GM10266 (cell line): ENCODE measurements around the gene FLT3.
"Not testable (repeated sequence)": the region's sequence is repeated elsewhere in the genome, so short reads cannot be mapped to it uniquely, and the experiment has no call there.

Experiments used
- DNase-seq: peaks from one replicate; pipeline ENCODE4 v3.0.0; 2012; ENCODE audit errors: extremely low spot score
- CTCF ChIP-seq: IDR thresholded peaks from 2 replicates; pipeline ENCODE4 v1.5.1; 2012; ENCODE audit warnings: mild to moderate bottlenecking, low read depth; ENCODE audit not compliant: control insufficient read depth, insufficient read depth; ENCODE audit errors: missing control alignments

Gene FLT3

GRCh38 chr13:28100150-28101121 lies at the start of gene FLT3:
Gene FLT3 (minus strand): TSS chr13:28100576. CDS start chr13:28100510, 66 bp downstream.
- DNase-seq: peak; percentile 74
- TF ChIP-seq CTCF: peak; percentile 10

GRCh38 chr13:28147495-28147894 lies 47.1 kb upstream of the FLT3 start:
- TF ChIP-seq CTCF: no peak
- no peak for DNase-seq

- no peak for DNase-seq
- TF ChIP-seq CTCF: no peak
Measured at GRCh38 chr13:28145049-28145448, 44.7 kb upstream of the FLT3 start.

- not testable (repeated sequence) for DNase-seq
Measured at GRCh38 chr13:28141542-28141941, 41.2 kb upstream of the FLT3 start.

GRCh38 chr13:28140433-28141125 lies 40.2 kb upstream of the FLT3 start:
- no peak for TF ChIP-seq CTCF
- DNase-seq: no peak

GRCh38 chr13:28138756-28139470 lies 38.5 kb upstream of the FLT3 start:
- peak; percentile 86 for DNase-seq
- TF ChIP-seq CTCF: no peak

GRCh38 chr13:28138012-28138755 lies 37.8 kb upstream of the FLT3 start, which contains the start of gene PAN3:
Gene PAN3 (plus strand): TSS chr13:28138545. CDS start chr13:28138658, 113 bp downstream.
- TF ChIP-seq CTCF: peak; percentile 22
- peak; percentile 88 for DNase-seq
